ENCODE measurements around the gene BRD3OS. TPM values are rescaled to one million over a fixed set of nuclear protein-coding genes. Genes with fewer than 3 reads are reported as not detected.

Gene BRD3OS
- total RNA-seq, 1 donor from 2014 or later, result 20.2 TPM

- H3K79me2 ChIP-seq (ENCODE audit: insufficient read depth, low read length), result peaks cover 99% of the 10 kb centered on the region
- H4K20me1 ChIP-seq (ENCODE audit: insufficient read depth, low read length), result peaks cover 100% of the 10 kb centered on the region
- H3K27ac Mint-ChIP-seq (ENCODE audit: unreplicated experiment), result no peak overlapping the region
Observed at GRCh38 chr9:133977421-133978201, 47.7 kb upstream of the BRD3OS start.

GRCh38 chr9:133978226-133978898, 46.9 kb upstream of the BRD3OS start:
- Histone ChIP-seq H3K27ac (ENCODE audit: low read depth, low read length) (no peak overlapping the region), H4K20me1 (ENCODE audit: insufficient read depth, low read length) (peaks cover 100% of the 10 kb centered on the region), H3K4me3 (ENCODE audit: insufficient read depth, low read depth, low read length) (no peak overlapping the region), H3K9me3 (ENCODE audit: insufficient read depth, low read depth, low read length) (no peaks in the 10 kb centered on the region), H3K4me2 (ENCODE audit: low read length) (no peak overlapping the region), H2AFZ (ENCODE audit: low read depth, low read length) (no peak overlapping the region), H3K79me2 (ENCODE audit: insufficient read depth, low read length) (peaks cover 99% of the 10 kb centered on the region), H3K4me1 (ENCODE audit: insufficient read depth, low read length) (peaks cover 15% of the 10 kb centered on the region), H3K27me3 (ENCODE audit: insufficient read depth, low read length) (no peaks in the 10 kb centered on the region), H3K9ac (ENCODE audit: low read length) (no peak overlapping the region), H3K36me3 (ENCODE audit: insufficient read depth, low read length) (no peaks in the 10 kb centered on the region)
- no peak for FAIRE-seq
- Mint-ChIP-seq H3K4me1 (ENCODE audit: low read depth, unreplicated experiment) (peaks cover 10% of the 10 kb centered on the region), H3K27me3 (ENCODE audit: low read depth, unreplicated experiment) (no peaks in the 10 kb centered on the region), H3K4me3 (ENCODE audit: unreplicated experiment) (no peak overlapping the region), H3K9me3 (ENCODE audit: unreplicated experiment) (no peaks in the 10 kb centered on the region), H3K27ac (ENCODE audit: unreplicated experiment) (no peak overlapping the region), H3K36me3 (ENCODE audit: low read depth, unreplicated experiment) (peaks cover 12% of the 10 kb centered on the region)
- DNase-seq (ENCODE audit: low read depth), result no peak
- TF ChIP-seq CTCF (IDR thresholded peaks at IDR 0.05; ENCODE audit: insufficient read depth, low read depth, low read length) (no peak), EZH2 (IDR thresholded peaks at IDR 0.05; ENCODE audit: insufficient read depth, low read length) (no peak)

More at GRCh38 chr9:133977421-133978201, 47.7 kb upstream of the BRD3OS start:
- H3K9ac ChIP-seq (ENCODE audit: low read length), result no peak overlapping the region
- H3K36me3 ChIP-seq (ENCODE audit: insufficient read depth, low read length), result no peaks in the 10 kb centered on the region
- peaks cover 15% of the 10 kb centered on the region for H3K4me1 ChIP-seq (ENCODE audit: insufficient read depth, low read length)
- H2AFZ ChIP-seq (ENCODE audit: low read depth, low read length), result no peak overlapping the region
- no peaks in the 10 kb centered on the region for H3K27me3 ChIP-seq (ENCODE audit: insufficient read depth, low read length)
- H3K4me3 ChIP-seq (ENCODE audit: insufficient read depth, low read depth, low read length), result no peak overlapping the region
- no peak overlapping the region for H3K4me2 ChIP-seq (ENCODE audit: low read length)
- H3K27me3 Mint-ChIP-seq (ENCODE audit: low read depth, unreplicated experiment), result no peaks in the 10 kb centered on the region
- no peak for FAIRE-seq
- no peaks in the 10 kb centered on the region for H3K9me3 ChIP-seq (ENCODE audit: insufficient read depth, low read depth, low read length)
- H3K9me3 Mint-ChIP-seq (ENCODE audit: unreplicated experiment), result no peaks in the 10 kb centered on the region
- peaks cover 14% of the 10 kb centered on the region for H3K4me1 Mint-ChIP-seq (ENCODE audit: low read depth, unreplicated experiment)
- peaks cover 12% of the 10 kb centered on the region for H3K36me3 Mint-ChIP-seq (ENCODE audit: low read depth, unreplicated experiment)
- H3K4me3 Mint-ChIP-seq (ENCODE audit: unreplicated experiment), result no peak overlapping the region
- TF ChIP-seq EZH2 (IDR thresholded peaks at IDR 0.05; ENCODE audit: insufficient read depth, low read length), result no peak
- TF ChIP-seq CTCF (IDR thresholded peaks at IDR 0.05; ENCODE audit: insufficient read depth, low read depth, low read length), result no peak
- no peak for DNase-seq (ENCODE audit: low read depth)
- no peak overlapping the region for H3K27ac ChIP-seq (ENCODE audit: low read depth, low read length)

Measured in astrocyte (in vitro differentiated cells and primary cell).